SW 1271 (cell line): ENCODE results near the gene HSF4.

ENCODE experiments used
- DNase-seq, 2 experiments: peaks; one replicate each; lab custom pipeline; 2025; lab: John Stamatoyannopoulos, UW

The HSF4 gene

GRCh38 chr16:67150047-67150832 lies 14.3 kb upstream of the HSF4 start:
- peak; percentile 27 to 44 for DNase-seq

- peak; percentile 44 to 63 for DNase-seq
Observed at GRCh38 chr16:67150833-67151396, 13.6 kb upstream of the HSF4 start, which contains the start of gene B3GNT9. Gene B3GNT9, minus strand, starts transcription at chr16:67150998. Its CDS starts 513 bp downstream, at chr16:67150485.

- no peak for DNase-seq
Observed at GRCh38 chr16:67151431-67152097, 13.0 kb upstream of the HSF4 start.

GRCh38 chr16:67154578-67155294 lies 9.8 kb upstream of the HSF4 start:
- DNase-seq: no peak

GRCh38 chr16:67155295-67156142 lies 9.0 kb upstream of the HSF4 start:
- peak in 1 of 2 experiments; percentile 11 for DNase-seq

- DNase-seq: no peak
Observed at GRCh38 chr16:67156143-67156844, 8.3 kb upstream of the HSF4 start.

GRCh38 chr16:67157106-67157748 lies 7.3 kb upstream of the HSF4 start:
- DNase-seq: no peak

GRCh38 chr16:67157892-67158635 lies 6.5 kb upstream of the HSF4 start:
- no peak for DNase-seq

GRCh38 chr16:67158637-67159600 lies 5.6 kb upstream of the HSF4 start:
- DNase-seq: peak; percentile 64 to 81

GRCh38 chr16:67161595-67162058 lies 2.9 kb upstream of the HSF4 start:
- DNase-seq: no peak

- DNase-seq: peak in 1 of 2 experiments; percentile 16
Observed at GRCh38 chr16:67162506-67163163, 1.9 kb upstream of the HSF4 start.

GRCh38 chr16:67163164-67163998 lies 1.2 kb upstream of the HSF4 start:
- no peak for DNase-seq

GRCh38 chr16:67163999-67164558 lies 466 bp upstream of the HSF4 start:
- DNase-seq: no peak

GRCh38 chr16:67165121-67166078 lies 855 bp downstream of the HSF4 start:
- no peak for DNase-seq

GRCh38 chr16:67166110-67166547 lies 1.6 kb downstream of the HSF4 start:
- no peak for DNase-seq
